ENCODE measurements around the gene RASSF5. TPM values are rescaled to one million over a fixed set of nuclear protein-coding genes. Genes with fewer than 3 reads are reported as not detected.

The RASSF5 gene
- total and polyA plus RNA-seq, 9 of the 15 experiments (the other 6 are each of a cell fraction or from before 2014, with no cell fraction given) = 6.1 to 41.0 (median 25.2) TPM

- TF ChIP-seq ESRRA (IDR thresholded peaks at IDR 0.05; ENCODE audit: borderline replicate concordance, low read depth) (peak; percentile 87), ZFP30 (CRISPR knock-in tag; IDR thresholded peaks at IDR 0.05; ENCODE audit: borderline replicate concordance) (no peak), MAFK (IDR thresholded peaks at IDR 0.05; ENCODE audit: low read length) (peak; percentile 32; the same call in 1 of the 2 replicates), ZNF277 (CRISPR knock-in tag; IDR thresholded peaks at IDR 0.05; ENCODE audit: borderline replicate concordance) (no peak), ZNF561 (CRISPR knock-in tag; conservative IDR thresholded peaks at IDR 0.05) (no peak), ARHGAP35 (IDR thresholded peaks at IDR 0.05; ENCODE audit: partially characterized antibody) (no peak), NCOA4 (IDR thresholded peaks at IDR 0.05; ENCODE audit: partially characterized antibody) (no peak), BRCA1 (IDR thresholded peaks at IDR 0.05) (no peak), BRCA1 (CRISPR knock-in tag; IDR thresholded peaks at IDR 0.05) (no peak), GATA2 (CRISPR knock-in tag; IDR thresholded peaks at IDR 0.05) (no peak), ZNF134 (CRISPR knock-in tag; conservative IDR thresholded peaks at IDR 0.05) (no peak), RBM39 (optimal IDR thresholded peaks at IDR 0.05; ENCODE audit: low read depth, low read length) (peak; percentile 67), SMAD2 (IDR thresholded peaks at IDR 0.05; ENCODE audit: low read depth, low read length) (no peak), CC2D1A (IDR thresholded peaks at IDR 0.05) (peak; percentile 29; the same call in 1 of the 2 replicates), DEAF1 (CRISPR knock-in tag; IDR thresholded peaks at IDR 0.05) (peak; percentile 83), HDAC1 (IDR thresholded peaks at IDR 0.05) (peak; percentile 91 to 99; a peak in 3 of 4 replicates), BDP1 (IDR thresholded peaks at IDR 0.05; ENCODE audit: insufficient read depth, insufficient read length) (no peak), GATAD2B (IDR thresholded peaks at IDR 0.05; ENCODE audit: borderline replicate concordance) (peak; percentile 99), PCBP2 (IDR thresholded peaks at IDR 0.05; ENCODE audit: low read depth, low read length, poor library complexity, severe bottlenecking) (no peak), RFX7 (CRISPR knock-in tag; IDR thresholded peaks at IDR 0.05) (no peak), ZNF655 (CRISPR knock-in tag; IDR thresholded peaks at IDR 0.05) (no peak), ZBTB12 (CRISPR knock-in tag; IDR thresholded peaks at IDR 0.05) (peak; percentile 51; the same call in 1 of the 2 replicates), ZNF512 (tag; IDR thresholded peaks at IDR 0.05) (no peak)
These were observed 105.0 kb downstream of the RASSF5 start, which contains the start of gene EIF2D (continued) for GRCh38 chr1:206612129-206612876.

Data from K562 (cell line).